Posterior cingulate gyrus (tissue), 11 donors: Measurements from ENCODE around the gene RGL4.
"Not testable (repeated sequence)": the region's sequence is repeated elsewhere in the genome, so short reads cannot be mapped to it uniquely, and the experiment has no call there.

ENCODE experiments used
- DNase-seq, 10 donors: peaks; one replicate each; pipeline versions ENCODE4 v3.0.0 to v3.0.0-alpha.2; 2020 to 2021; ENCODE audit warnings: mixed read lengths in 3 of 10
- intact Hi-C: fragments of 100-400 bp; cut with DNase I; formaldehyde crosslinking; loops from one replicate; pipeline ENCODE4 v1.15.1; 2023

The RGL4 gene

GRCh38 chr22:23690713-23691112 lies at the start of gene RGL4:
TSS of gene RGL4 (plus strand) at chr22:23691013. CDS start at chr22:23692031, 1,018 bp downstream.
- intact Hi-C loops, result no loop called here
- peak in 1 of 10 donors; percentile 7 for DNase-seq

GRCh38 chr22:23646526-23646925 lies 44.3 kb upstream of the RGL4 start:
- intact Hi-C loops, result not testable (repeated sequence)
- peak in 1 of 10 donors; percentile 11 for DNase-seq

- intact Hi-C loops, result no loop called here
- peak in 1 of 10 donors; percentile 72 for DNase-seq
Observed at GRCh38 chr22:23649071-23649501, 41.7 kb upstream of the RGL4 start.

GRCh38 chr22:23651676-23652075 lies 39.1 kb upstream of the RGL4 start:
- peak in 3 of 10 donors; percentile 9 to 60 (median 49) for DNase-seq
- intact Hi-C loops, result no loop called here

- peak in 2 of 10 donors; percentile 32 to 74 for DNase-seq
- intact Hi-C loops, result no loop called here
Observed at GRCh38 chr22:23652286-23652685, 38.5 kb upstream of the RGL4 start.

- peak in 3 of 10 donors; percentile 24 to 59 (median 57) for DNase-seq
- intact Hi-C loops, result no loop called here
Observed at GRCh38 chr22:23652711-23653110, 38.1 kb upstream of the RGL4 start.

GRCh38 chr22:23655891-23656475 lies 34.8 kb upstream of the RGL4 start:
- intact Hi-C loops, result no loop called here

GRCh38 chr22:23657727-23658126 lies 33.1 kb upstream of the RGL4 start:
- DNase-seq, result peak in 1 of 10 donors; percentile 7
- intact Hi-C loops, result no loop called here

More at GRCh38 chr22:23655891-23656475, 34.8 kb upstream of the RGL4 start:
- DNase-seq, result peak in 2 of 10 donors; percentile 34 to 52

GRCh38 chr22:23660381-23660780 lies 30.4 kb upstream of the RGL4 start:
- DNase-seq, result peak in 2 of 10 donors; percentile 15 to 70
- intact Hi-C loops, result not testable (repeated sequence)

- intact Hi-C loops, result no loop called here
- DNase-seq, result peak in 3 of 10 donors; percentile 30 to 80 (median 57)
Observed at GRCh38 chr22:23670378-23671295, 20.2 kb upstream of the RGL4 start.

GRCh38 chr22:23671387-23671786 lies 19.4 kb upstream of the RGL4 start:
- intact Hi-C loops, DNase-seq: not testable (repeated sequence)

GRCh38 chr22:23672307-23673049 lies 18.3 kb upstream of the RGL4 start:
- intact Hi-C loops, result not testable (repeated sequence)
- peak in 2 of 10 donors; percentile 26 to 34 for DNase-seq

- peak in 2 of 10 donors; percentile 48 to 51 for DNase-seq
- intact Hi-C loops, result no loop called here
Observed at GRCh38 chr22:23673050-23673620, 17.7 kb upstream of the RGL4 start.

GRCh38 chr22:23673826-23674690 lies 16.8 kb upstream of the RGL4 start:
- peak in 3 of 10 donors; percentile 55 to 72 (median 66) for DNase-seq
- intact Hi-C loops, result no loop called here

- DNase-seq, result peak in 2 of 10 donors; percentile 57 to 75
- intact Hi-C loops, result not testable (repeated sequence)
Observed at GRCh38 chr22:23674886-23675501, 15.8 kb upstream of the RGL4 start.

- DNase-seq, result peak in 4 of 10 donors; percentile 21 to 81 (median 66)
- intact Hi-C loops, result no loop called here
Observed at GRCh38 chr22:23675502-23676415, 15.1 kb upstream of the RGL4 start.

- DNase-seq, result peak in 3 of 10 donors; percentile 50 to 59 (median 55)
- intact Hi-C loops, result not testable (repeated sequence)
Observed at GRCh38 chr22:23676841-23677700, 13.7 kb upstream of the RGL4 start.
